Psoas muscle (tissue), 8 donors: ENCODE results near the gene GRID1. TPM values are rescaled to one million over a fixed set of nuclear protein-coding genes. Genes with fewer than 3 reads are reported as not detected.

Source experiments
- ATAC-seq, 4 donors: fragments of 200-7000 bp; cut with Tn5 transposase; one replicate each; pipeline ENCODE4 v1.9.1; 2020; ENCODE audit warnings: moderate library complexity in 3 of 4, mild to moderate bottlenecking in 2 of 4
- DNase-seq, 2 donors: peaks; one replicate each; pipeline ENCODE4 v3.0.0-alpha.2; 2020
- H3K27ac ChIP-seq: fragments of 200-600 bp; one replicate; pipeline ENCODE4 v1.8.0; 2022
- H3K27me3 ChIP-seq, 3 donors: fragments of 200-600 bp in 1 of 3; one replicate each; pipeline versions ENCODE4 v1.6.1 to v1.8.0; 2013 to 2022; ENCODE audit warnings: low read length in 2 of 3, mild to moderate bottlenecking in 2 of 3, moderate library complexity in 1 of 3; ENCODE audit not compliant: insufficient read depth in 3 of 3
- H3K36me3 ChIP-seq, 2 donors: fragments of 200-600 bp in 1 of 2; one replicate each; pipeline versions ENCODE4 v1.6.1 to v1.8.0; 2013 to 2022; ENCODE audit warnings: low read depth in 1 of 2, mild to moderate bottlenecking in 1 of 2, moderate library complexity in 1 of 2; ENCODE audit not compliant: insufficient read depth in 1 of 2
- H3K4me1 ChIP-seq: fragments of 200-600 bp; one replicate; pipeline ENCODE4 v1.8.0; 2022
- H3K4me3 ChIP-seq: fragments of 200-600 bp; one replicate; pipeline ENCODE4 v1.8.0; 2022; ENCODE audit warnings: mild to moderate bottlenecking
- H3K9me3 ChIP-seq: fragments of 200-600 bp; one replicate; pipeline ENCODE4 v1.8.0; 2022
- WGBS, 3 donors: extraction: QIAGEN DNeasy Blood & Tissue Kit; methylation state at CpG; one replicate each; pipeline versions ENCODE4 v1.1.6 to v1.1.7; 2013; 5-methylcytosine and 5-hydroxymethylcytosine counted together
- intact Hi-C, 2 donors: fragments of 100-400 bp; cut with DNase I; formaldehyde crosslinking; loops; one replicate each; pipeline versions ENCODE4 v1.11.0 to v1.14.2; 2022
- polyA plus RNA-seq, 3 donors: library from polyadenylated mRNA; stranded (reverse); fragments of 200-250 nt; gene quantifications; one replicate each; pipeline ENCODE4 v1.2.3, GENCODE V29; 2013
- total RNA-seq, 4 donors: library from RNA; stranded (reverse); fragmentation: NEBNext Ultra II Directional in 2 of 4; extraction: Animal tissue kit (Norgen Biotek cat#: 25700) in 2 of 4; gene quantifications; one replicate each; pipeline versions ENCODE4 v1.2.1 to v1.2.4, GENCODE V29; 2021 to 2023
- TF ChIP-seq, protein P1 (sequence below): fragments of 200-600 bp; IDR thresholded peaks from one replicate; pipeline ENCODE4 v1.8.0; 2022; ENCODE audit warnings: antibody characterized with exemption
- donor health status: healthy with polysubstance abuse.
- donor health status: DM: no; HTN: no; CAD: no; lungs with moderate emphysema.
- donor health status: Bipolar disorder and iron deficiency.
- donor health status: healthy.
- donor health status: DM: yes; HTN: yes; CAD: no.
- donor health status: DM: no; HTN: no; CAD: no.
- donor health status: DM: no; HTN: no; CAD: no.
- donor health status: DM: yes; HTN: yes; CAD: no.

Gene GRID1
- total and polyA plus RNA-seq, 7 donors: 0.17 to 0.56 (median 0.24) TPM

DNA sequence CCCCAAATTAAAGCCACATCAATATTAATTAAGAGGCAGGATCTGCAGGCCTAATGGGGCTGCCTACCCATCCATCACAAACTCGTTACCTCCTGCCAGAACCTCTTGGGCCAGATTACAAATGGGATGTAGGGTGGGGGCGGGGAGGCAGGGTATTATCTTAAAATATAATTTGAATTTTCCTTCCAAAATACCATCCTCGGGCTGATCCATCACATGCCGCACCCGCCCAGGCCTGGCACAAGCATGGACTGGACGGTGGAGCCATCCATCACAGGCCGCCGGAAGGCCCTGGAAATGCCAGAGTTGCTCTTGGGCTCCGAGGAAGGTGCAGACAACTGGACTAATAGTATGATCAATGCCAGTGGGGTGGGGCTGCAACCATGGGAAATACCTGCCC is 212.8 kb downstream of the GRID1 start:
- DNase-seq: no peak
- Histone ChIP-seq H3K4me3 (no peak overlapping the region), H3K27me3 (no peaks in the 10 kb centered on the region), H3K36me3 (no peaks in the 10 kb centered on the region), H3K9me3 (no peaks in the 10 kb centered on the region), H3K4me1 (no peaks in the 10 kb centered on the region), H3K27ac (no peak overlapping the region)
- TF ChIP-seq, protein P1, sequence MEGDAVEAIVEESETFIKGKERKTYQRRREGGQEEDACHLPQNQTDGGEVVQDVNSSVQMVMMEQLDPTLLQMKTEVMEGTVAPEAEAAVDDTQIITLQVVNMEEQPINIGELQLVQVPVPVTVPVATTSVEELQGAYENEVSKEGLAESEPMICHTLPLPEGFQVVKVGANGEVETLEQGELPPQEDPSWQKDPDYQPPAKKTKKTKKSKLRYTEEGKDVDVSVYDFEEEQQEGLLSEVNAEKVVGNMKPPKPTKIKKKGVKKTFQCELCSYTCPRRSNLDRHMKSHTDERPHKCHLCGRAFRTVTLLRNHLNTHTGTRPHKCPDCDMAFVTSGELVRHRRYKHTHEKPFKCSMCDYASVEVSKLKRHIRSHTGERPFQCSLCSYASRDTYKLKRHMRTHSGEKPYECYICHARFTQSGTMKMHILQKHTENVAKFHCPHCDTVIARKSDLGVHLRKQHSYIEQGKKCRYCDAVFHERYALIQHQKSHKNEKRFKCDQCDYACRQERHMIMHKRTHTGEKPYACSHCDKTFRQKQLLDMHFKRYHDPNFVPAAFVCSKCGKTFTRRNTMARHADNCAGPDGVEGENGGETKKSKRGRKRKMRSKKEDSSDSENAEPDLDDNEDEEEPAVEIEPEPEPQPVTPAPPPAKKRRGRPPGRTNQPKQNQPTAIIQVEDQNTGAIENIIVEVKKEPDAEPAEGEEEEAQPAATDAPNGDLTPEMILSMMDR: no peak
- intact Hi-C loops: no loop called here
- WGBS, 3 donors: 81 to 87% (median 87%) methylated on average over 9 of the region's 9 CpGs
- ATAC-seq: no peak

DNA sequence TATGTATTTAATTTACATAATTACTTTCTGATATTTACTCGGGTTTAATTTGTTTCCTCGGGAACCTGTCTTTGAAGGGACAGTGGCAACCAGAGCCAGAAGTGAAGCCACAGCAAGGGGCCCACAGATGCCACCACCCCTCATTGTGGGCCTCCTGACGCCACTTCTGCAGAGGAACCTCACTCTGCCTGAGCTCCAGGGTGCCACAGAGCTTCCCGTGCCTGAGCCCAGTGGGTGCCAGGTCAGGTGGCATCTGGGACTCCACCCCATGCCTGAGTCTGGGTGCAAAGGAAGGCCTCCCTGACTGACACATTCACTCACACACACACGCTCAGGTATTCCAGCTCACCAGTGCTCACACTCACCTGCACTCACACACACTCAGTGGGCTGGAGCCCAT is 213.7 kb downstream of the GRID1 start:
- H3K9me3 ChIP-seq: no peaks in the 10 kb centered on the region
- WGBS, 3 donors: 78 to 82% (median 81%) methylated on average over 5 of the region's 5 CpGs

DNA sequence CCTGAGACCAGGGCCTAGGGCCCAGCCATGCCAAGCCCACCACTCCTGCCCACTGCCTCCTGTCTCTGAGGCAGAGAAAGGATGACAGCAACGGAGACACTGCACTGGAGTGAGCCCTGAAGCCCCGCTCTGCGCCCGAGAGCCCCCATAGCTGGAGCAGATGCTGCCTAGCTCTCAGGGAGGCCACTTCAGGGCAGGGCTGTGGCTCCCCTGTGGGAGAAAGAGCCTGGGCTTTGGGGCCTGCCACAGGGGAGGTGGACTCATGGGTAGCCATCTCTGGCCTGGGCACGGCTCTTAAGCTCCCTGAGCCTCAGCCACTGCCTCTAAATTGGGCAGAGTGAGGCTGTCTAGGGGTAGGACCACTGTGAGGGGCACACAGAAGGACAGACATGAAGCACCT is 214.2 kb downstream of the GRID1 start:
- no peaks in the 10 kb centered on the region for H3K9me3 ChIP-seq
- H3K27me3 ChIP-seq: peaks cover 0 to 4% (median 1%) of the 10 kb centered on the region in 3 donors
- no peaks in the 10 kb centered on the region for H3K4me1 ChIP-seq
- TF ChIP-seq, protein P1: no peak
- DNase-seq (no peak), ATAC-seq (no peak)
- H3K36me3 ChIP-seq: no peaks in the 10 kb centered on the region
- intact Hi-C loops: no loop called here
- WGBS, 3 donors: 77 to 93% (median 89%) methylated on average over 5 of the region's 5 CpGs
- no peak overlapping the region for H3K27ac ChIP-seq
- H3K4me3 ChIP-seq: no peak overlapping the region

More for the DNA sequence above, 213.7 kb downstream of the GRID1 start:
- H3K27ac ChIP-seq: no peak overlapping the region
- H3K4me3 ChIP-seq: no peak overlapping the region
- peaks cover 0 to 4% (median 0%) of the 10 kb centered on the region in 3 donors for H3K27me3 ChIP-seq
- DNase-seq: no peak
- intact Hi-C loops: no loop called here
- H3K36me3 ChIP-seq: no peaks in the 10 kb centered on the region
- H3K4me1 ChIP-seq: no peaks in the 10 kb centered on the region
- ATAC-seq: no peak
- TF ChIP-seq, protein P1: no peak

DNA sequence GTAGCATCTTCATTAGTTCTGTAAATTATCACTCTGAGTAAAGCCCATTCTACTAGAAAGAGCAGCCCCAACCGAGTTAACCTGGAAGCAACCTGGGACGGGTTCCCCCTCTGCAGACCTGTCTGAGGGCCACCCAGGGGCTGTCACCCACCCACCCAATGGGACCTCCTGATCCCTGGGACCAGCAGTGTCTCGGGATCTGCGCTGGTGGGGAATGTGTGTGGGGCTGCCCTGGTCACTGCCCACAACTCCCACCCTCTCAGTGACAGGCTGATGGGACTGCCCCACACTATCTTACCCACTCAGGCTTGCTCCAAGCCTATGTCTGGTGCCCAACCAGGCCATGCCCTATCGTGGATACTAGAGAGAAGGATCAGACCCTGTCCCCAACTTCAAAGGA is 215.0 kb downstream of the GRID1 start:
- WGBS, 3 donors: 71 to 75% (median 75%) methylated on average over 5 of the region's 5 CpGs

More for the DNA sequence above, 215.0 kb downstream of the GRID1 start:
- intact Hi-C loops: no loop called here
- no peak for ATAC-seq
- DNase-seq: no peak
- Histone ChIP-seq H3K27me3 (peaks cover 0 to 4% (median 1%) of the 10 kb centered on the region in 3 donors), H3K4me1 (no peaks in the 10 kb centered on the region), H3K9me3 (no peaks in the 10 kb centered on the region), H3K4me3 (no peak overlapping the region), H3K36me3 (no peaks in the 10 kb centered on the region), H3K27ac (no peak overlapping the region)
- TF ChIP-seq, protein P1: no peak
